GM19438 (cell line): ENCODE data around the gene GRK1.

Experiments used
- ATAC-seq: cut with Tn5 transposase; IDR thresholded peaks from one replicate; pipeline ENCODE4 v1.9.1; 2021; ENCODE audit warnings: low read depth; ENCODE audit not compliant: unreplicated experiment

GRK1 gene

DNA sequence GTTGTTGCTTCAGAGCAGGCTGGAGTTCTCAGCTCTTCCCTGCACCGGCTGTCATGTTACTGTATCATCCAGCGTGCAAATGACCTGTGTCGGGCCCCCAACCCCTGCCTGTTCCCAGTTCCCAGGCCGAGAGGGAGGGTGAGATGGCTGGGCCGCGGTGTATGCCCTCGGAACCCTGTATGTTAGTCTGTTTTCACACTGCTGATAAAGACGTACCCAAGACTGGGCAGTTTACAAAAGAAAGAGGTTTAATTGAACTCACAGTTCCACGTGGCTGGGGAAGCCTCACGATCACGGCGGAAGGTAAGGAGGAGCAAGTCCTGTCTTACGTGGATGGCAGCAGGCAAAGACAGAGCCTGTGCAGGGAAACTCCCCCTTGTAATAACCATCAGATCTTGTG is 102.9 kb downstream of the GRK1 start:
- no peak for ATAC-seq

DNA sequence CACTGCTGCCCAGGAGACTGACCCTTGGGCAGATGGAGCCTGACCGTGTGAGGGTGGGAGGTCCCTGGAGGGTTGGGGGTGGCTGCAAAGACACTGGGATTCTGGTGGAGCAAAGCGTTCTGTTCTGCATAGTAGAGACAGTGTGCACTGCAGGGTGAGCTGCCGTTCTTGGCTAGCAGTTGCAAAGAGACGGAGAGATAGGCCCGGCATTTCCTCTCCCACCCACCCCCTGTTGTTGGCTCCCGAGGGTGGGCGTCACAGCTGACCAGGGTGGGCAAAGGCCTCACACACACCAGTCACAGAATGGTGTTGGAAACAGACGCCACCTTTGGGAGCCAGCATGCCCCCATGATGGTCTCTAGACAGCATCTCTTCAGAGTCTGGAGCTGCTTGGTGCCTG is 103.4 kb downstream of the GRK1 start:
- ATAC-seq = no peak

DNA sequence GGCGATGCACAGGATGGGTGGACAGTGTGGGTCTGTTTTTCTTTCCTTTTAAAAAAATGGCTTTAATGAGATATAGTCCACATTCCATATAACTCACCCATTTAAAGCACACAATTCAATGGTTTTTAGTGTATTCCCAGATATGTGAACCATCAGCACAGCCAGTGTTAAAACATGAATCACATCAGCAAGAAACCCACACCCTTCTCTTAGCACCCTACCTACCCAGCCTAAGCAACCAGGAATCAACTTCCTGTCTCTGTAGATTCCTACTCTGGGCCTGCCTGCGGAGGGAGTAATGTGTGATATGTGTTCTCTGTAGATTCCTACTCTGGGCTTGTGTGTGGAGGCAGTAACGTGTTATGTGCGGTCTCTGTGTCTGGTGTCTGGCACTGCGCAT is 103.9 kb downstream of the GRK1 start:
- ATAC-seq = no peak

DNA sequence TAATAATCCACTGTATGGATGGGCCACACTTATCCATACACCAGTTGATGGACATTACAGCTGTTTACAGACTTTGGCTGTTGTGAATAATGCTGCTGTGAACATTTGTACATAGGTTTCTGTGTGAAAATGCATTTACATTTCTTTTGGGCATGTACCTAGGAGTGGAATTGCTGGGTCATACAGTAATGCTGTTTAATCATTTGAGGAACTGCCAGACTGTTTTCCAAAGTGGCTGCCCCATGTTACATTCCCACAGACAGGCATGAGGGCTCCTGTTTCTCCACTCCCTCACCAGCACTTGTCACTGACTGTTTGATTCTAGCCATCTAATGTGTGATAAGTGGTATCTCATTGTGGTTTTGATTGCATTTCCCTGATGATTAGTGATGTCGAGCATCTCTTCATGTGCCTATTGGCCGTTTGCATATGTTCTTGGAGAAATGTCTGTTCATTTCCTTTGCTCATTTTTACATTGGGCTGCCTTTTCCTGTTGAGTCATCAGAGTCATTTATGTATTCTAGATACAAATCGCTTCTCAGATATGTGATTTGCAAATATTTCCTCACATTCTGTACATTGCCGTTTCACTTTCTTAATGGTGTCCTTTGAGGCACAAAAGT is 104.8 kb downstream of the GRK1 start:
- ATAC-seq = no peak

DNA sequence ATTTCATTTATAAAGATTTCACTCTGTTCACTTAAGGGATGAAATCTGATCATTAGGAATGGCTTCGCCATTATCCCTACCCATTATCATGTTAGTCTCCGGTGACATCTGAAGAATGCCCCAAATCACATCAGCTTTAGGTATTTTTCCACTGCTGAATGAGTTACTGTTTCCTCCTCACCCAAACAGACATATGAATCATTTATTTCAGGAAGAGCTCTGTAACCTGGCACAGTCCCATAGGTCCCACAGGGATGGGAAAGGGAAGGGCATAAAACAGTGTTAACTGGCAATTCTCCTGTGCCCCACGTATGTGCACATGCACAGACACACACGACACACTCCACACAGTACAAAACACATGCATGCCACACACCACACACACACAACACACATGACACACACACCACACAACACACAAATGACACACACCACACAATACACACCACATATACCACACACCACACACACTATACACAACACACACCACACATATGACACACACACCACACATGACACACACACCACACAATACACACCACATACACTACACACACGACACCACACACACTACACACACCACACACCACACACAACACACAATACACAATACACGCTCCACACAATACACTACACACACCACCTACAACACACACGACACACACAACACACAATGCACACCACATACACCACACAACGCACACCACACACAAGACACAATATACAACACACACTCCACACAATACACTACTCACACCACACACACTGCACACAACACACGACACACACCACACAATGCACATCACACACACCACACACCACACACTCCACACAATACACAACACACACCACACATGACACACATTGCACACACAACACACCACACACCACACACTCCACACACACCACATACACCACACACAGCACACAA is 107.4 kb downstream of the GRK1 start:
- no peak for ATAC-seq

DNA sequence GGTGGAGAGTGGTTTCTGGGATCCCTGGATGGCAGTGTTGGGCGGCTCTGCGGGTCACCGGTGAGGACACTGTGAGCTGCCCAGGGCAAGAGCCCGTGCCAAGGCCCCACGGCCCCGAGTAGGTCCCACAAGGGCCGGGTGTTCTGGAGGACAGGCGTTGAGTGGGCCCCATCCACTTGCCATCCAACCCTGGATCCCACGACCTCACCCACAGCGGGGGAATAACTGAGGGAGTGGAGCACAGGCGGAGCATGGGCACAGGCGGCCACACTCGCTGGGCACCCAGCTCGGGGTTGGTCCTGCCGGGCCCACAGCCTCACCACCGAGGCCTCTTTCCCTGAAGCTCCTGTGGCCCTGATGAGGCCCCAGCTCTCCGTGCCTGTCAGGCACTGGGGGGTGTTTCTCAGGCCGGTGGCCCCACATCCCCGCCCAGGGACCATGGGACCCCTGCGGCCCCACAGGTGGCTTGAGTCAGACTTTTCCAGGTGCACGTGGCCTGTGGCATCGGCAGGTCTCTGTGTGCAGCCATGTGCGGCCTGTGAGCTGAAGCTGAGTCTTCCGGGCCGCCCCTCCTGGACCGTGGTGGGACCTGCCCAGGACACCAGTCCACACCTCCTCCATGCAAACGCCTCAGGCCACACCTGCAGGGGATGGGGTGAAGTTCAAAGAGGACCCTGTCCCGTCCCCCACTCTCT is 108.6 kb downstream of the GRK1 start:
- no peak for ATAC-seq

DNA sequence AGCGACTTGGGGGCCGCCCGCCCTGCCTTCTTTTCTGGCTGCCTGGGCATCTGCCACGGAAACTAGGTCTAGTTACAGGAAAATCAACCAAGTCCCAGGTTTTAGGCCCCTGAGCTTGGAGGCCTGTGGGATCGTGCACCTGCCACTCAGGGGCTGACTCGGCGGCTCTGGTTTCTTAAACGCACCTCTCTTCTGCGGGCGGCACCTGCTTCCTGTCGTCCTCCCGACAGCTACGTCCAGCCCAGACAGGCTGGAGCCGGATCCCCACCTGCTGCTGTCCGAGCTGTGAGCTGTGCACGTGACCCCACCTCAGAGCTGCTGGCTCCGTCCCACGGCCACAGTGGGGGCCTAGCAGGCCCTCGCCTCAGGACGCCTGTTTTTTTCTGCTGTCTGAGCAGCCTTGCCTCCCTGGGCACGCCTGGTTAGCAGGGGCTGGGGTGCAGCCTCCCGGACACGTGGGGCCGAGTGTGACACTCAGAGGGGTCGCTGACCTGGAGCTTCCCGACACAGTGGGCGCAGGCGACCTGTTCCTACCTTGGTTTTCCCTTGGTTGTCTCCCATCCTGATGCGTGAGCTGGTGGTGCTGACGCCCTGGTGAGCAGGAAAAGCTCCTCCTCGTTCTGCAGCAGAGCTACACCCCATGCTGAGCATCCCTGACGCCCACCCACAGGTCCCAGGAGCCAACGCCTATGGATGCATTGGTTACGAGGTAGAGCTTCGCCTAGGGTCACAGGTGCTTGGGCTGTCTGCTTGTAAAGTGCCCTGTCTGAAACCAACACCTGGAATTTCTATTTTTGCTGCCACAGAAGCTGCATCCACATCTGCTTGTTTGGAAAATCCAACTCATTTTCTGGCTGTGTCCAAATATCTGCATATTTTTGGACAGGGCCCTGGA is 109.5 kb downstream of the GRK1 start:
- ATAC-seq = no peak

DNA sequence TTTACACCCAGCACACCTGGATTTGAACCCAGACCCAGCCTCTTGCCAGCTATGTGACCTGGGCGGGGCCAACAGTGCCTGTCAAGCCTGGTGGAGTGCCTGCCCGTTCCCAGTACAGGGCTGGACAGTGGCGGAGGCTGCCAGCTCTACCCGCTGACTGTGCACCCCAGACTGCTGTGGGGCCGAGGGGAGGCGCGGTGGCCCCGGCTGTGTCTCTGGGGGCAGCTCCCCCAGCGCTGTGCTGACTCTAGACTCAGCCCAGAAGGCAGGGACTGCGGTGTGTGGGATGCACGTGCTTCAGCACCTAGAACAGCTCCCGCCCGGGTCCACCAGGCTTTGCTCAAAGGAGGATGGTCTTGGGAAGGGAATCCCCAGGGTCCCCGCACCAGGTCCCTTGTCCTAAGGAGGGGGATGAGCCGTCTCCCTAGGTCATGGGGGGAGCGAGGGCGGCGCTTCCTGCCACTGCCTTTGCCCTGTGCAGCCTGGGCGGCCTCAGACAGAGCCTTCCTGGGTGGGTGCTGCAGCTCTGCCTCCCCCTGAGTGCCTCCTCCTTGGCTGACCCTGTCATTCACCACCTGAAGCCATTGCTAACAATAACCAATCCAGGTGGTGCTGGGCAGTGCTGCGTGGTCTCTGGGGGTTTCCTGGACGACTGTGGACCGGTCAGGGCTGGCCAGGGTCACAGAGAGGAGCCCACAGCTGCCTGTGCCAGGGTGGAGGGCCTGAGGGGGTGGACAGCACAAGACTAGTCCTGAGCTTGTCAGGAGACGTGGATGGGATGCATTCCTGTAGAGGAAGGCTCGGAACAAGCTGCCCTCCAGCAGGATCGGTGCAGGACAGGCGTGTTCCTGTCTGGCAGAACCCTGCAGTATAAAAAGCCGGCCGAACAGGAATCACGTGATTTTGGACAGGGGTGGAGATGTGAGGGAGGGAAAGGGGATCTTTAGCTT is 110.6 kb downstream of the GRK1 start:
- no peak for ATAC-seq

DNA sequence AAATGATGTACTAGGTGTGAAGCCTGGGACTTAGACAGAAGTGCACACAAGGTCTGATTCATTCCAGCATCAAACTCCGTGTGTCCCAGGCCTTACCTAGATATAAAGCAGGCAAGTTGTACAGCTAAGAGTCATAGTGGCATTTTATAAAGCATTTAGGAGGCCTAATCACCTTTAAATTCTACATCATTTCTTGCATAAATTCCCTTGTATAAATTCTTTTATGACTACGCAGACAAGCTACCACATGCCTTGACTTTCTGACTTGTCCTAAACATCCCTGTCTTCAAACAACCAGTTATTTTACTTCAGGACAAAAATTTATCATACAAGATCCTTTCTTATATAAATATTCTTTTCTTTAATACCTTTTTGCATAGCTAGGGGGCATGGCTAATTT is 114.6 kb downstream of the GRK1 start:
- no peak for ATAC-seq

DNA sequence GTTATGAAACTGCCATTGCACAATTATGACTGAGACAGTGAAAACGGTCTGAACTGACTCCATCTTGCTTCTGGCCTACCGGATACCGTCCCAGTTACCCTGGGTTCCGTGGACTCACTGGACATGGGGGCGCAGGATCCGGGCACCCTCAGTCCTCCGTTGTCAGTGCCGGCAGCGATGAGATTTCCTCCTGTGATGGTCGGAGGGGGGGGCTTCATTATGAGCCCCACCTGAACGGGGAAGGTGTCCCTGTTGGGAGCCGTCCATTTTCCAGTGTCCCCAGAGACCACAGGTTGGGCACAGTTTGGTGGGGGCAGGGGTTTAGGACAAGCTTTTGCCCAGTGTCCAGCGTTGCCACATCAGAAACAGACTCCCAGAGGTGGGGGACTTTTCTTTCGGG is 115.5 kb downstream of the GRK1 start:
- no peak for ATAC-seq

DNA sequence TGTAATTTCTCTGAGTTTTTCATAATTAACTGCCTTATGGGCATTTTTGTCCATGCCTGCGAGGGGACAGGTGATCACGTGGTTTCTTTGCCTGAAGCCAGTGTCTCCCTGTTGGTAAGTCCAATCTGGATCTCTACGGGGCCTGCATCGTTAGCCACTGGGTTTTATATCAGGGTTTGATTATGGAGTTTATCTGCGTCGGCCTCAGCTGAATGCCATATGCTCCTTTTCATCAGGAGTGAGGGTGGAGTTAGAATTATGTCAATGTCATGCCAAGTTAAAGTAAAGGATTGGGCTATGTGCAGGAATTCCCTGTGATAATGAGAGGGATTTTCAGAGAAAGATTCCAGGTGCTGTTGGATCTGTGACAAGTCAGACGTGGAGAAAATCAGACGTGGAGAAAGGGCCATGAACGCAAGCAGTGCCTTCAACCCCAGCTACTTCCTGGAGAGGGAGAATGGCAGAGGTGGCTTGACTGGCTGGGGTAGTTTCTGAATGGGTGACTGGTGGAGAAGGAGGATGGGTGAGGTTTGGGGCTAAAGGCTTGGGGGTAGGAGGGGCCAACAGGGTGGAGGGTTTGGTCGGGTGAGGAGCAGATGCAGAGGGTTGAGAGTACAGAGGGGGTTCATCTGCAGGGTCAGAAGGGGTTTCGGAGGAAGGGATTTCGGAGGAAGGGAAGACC is 116.3 kb downstream of the GRK1 start:
- ATAC-seq = no peak

DNA sequence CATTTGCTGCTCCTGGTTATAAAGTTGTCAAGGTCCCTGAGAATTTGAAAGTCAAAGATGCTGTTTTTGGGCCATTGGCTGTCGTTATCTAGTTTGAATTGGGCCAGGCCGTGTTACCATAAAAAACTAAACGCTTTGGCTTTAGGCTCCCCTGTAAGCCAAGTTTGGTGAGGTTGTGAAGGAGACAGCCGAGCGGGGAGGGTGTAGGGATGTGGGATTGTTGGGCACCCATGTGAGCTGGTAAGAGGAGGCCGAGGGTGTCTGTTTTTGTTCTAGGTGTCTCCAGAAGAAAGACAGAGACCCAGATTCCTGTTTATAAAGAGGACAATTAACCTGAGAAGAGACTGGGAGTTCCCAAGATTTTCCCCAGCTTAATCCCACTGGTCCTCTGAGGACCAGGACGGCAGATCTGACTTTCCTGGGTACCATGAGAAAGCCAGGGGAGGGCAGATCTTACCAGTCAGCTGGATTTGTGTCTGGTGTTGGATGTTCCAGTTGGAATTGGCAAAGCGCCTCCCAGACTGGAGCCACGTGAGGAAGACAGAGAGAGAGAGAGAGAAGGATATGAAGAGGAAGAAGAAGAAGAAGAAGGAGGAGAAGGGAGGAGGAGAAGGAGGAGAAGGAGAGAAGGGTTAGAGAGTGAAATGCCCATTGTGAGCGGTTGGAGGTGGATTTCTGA is 117.1 kb downstream of the GRK1 start:
- ATAC-seq = no peak

DNA sequence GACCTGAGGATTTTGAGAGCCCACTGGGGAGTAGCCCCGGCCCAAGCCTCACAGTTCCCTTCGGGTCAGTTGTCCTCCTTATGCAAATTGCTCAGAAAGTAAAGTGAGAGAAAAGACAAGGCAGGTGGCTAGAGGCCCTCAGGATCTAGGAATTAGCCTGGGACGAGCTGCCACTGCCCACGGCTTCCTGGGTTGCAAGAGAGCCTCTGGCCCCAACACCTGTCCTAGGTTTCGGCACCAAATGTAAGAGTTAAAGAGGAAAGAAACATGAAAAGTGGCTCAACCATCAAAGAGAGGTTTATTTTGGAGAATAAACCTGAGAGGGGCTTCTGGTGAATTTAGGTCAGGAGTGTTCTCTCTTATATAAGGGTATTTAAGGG is 117.6 kb downstream of the GRK1 start:
- no peak for ATAC-seq

DNA sequence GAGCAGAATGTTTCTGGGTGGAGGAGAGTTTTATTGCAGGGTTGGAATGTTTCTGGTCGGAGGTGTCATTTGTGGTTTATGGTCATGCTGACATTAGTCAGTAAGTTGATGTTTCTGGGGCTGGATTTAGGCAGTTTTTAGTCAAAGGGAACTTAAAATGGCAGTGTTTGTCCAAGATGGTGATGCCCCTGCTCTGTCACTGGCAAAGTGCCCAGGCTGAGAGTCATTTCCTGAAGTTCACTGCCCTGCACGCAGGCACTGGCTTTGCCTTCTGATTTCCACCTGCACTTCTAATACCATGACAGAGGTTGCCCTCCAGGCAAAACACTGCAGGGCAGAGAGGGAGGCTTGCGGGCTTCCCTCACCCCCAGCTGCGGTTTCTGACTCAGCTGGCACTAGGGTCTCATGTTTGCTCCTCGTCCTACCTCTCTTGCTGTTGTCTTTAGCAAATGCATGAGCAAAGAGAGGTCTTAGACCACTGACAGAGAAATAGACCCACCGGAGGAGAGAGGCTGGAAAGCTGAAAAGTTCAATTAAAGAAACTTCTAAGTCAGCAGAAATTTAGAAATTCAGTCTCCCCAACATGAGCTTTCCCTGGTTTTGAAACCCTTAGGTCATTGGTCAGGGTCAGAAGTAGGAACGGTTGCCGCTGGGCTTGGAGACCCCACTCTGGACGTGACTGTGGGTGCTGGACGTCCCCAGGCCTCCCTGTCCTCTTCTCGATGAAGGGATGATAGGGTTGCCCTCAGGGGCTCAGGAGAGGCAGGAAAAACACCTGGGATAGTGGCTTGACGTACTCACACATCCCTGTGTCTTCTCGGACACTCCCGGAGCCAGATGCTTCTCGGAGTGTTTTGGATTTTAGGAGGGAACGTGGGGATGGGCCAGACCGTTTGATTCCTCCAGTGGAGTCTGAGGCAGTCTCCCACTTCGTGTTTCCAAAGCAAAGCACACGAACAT is 118.3 kb downstream of the GRK1 start:
- ATAC-seq = no peak

DNA sequence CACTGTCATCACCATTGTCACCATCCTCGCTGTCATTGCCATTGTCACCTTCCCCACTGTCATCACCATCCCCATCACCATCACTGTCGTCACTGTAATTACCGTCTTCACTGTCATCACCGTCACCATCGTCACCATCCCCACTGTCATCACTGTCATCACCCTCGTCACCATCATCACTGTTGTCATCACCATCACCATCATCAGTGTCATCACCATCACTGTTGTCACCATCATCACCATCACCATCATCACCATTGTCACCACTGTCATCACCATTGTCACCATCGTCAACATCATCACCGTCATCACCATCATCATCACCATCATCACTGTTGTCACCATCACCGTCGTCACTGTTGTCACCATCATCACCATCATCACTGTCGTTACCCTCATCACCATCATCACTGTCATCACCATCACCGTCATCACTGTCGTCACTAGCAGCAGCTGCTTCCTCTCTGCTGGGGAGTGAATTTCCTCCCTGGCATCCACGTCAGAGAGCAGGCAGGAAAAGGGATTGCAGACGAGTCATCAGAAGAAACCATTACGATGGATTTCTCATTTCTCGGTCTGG is 119.3 kb downstream of the GRK1 start:
- no peak for ATAC-seq
